GM11168 (cell line): ENCODE measurements around the gene C20orf144.
"Not testable (repeated sequence)": the region's sequence is repeated elsewhere in the genome, so short reads cannot be mapped to it uniquely, and the experiment has no call there.

ENCODE experiments used
- in situ Hi-C: fragments of 300-500 bp; cut with MboI; formaldehyde crosslinking; loops from one replicate; pipeline ENCODE4 v1.12.0; 2022; ENCODE audit warnings: low sequenced_read_pairs; ENCODE audit not compliant: unreplicated experiment

The C20orf144 gene

DNA sequence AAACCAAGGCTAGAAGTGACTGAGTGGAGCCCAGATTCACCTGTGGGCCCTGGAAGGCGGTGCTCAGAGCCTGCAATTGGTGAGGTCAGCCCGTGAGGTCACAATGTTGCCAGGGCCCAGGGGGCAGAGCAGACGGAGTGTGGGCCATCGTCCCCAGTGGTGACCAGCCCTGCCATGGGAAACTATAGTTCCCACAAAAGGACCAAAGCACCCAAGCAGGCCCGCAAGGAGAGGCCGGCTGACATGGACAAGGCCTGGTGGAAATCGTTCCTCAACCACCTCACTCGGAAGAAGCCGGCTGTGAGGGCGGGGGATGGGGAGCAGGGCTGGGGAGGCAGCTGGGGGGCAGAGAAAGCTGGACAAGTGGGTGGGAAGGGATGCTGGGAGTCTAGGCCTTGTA is at the start of gene C20orf144:
TSS of gene C20orf144 (plus strand) at position 156 of the 400 bp plus-strand sequence. CDS start at position 175, 19 bp downstream.
- in situ Hi-C loops: no loop called here

DNA sequence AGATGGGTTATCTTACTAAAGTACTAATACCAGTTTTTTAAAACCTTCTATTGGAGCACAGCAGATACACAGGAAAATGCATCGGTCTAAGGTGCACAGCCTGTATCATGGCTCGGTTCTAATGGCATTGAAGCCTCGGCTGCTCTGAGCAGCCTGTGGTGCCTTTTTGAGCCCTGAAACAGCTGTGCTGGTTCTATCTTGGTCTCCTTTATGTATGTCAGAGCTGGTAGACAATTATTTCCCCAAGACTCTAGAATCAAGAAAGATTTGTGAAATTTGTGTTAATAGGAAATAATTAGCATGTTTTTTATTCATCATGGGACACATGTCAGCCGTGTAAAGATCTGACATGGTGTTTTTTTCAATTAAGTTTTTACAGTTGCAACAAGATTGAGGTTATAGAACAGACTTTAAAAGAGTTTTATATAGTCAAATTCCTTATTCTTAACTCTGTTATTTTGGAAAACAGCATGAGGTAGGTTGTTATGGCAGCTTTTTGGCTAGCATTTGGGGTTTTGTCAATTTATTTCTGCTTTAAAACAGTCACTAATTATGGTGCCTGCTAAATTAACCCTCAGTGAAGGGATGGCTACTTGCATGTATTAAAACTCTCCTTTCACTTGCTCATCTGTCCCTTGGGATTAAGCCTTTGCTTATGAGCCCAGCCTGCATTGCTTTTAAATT is 40.3 kb upstream of the C20orf144 start:
- in situ Hi-C loops: no loop called here

DNA sequence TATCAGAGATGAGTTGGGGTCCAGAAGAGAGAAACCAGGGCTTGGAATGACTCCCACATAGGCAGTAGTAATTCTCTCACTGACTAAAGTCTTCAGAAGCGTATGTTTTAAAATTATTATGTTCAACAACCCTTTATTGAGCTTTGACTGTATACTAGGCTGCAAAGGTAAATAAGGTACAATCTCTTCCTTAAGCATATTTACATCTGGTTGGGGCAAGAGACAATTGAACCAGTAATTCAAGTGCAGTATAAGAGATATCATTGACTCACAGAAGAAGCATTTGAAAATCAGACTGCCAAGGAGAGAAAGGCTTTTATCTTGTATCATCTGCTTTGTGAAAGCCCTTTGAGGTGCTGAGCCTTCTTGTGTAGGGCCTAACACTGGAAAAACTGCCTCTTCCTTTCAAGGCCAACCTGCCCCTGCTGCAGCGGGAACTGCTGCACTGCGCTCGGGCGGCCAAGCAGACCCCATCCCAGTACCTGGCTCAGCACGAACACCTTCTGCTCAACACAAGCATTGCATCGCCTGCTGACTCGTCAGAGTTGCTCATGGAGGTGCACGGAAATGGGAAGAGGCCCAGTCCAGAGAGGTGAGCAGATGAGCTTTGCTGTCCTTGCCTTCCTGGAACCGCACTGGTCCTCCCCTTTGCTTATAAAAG is 39.3 kb upstream of the C20orf144 start:
- in situ Hi-C loops: no loop called here

DNA sequence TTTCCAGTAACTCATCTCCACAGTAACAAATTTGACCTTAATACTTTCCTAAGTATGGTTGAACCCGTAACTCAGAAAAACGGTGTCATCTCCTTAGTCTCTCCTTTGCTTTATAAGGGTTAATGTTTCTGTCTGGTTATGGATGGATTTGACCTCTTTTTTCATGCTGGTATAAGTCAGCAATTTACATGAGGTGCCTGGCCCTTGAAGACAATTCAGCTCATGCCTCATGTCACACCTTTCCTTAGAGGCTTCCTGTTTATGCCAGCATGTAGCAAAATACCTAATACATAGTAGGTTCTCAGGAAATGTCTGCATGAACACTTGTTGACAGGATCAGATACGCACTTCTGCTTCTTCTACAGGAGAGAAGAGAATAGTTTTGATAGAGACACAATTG is 37.7 kb upstream of the C20orf144 start:
- in situ Hi-C loops: no loop called here

GRCh38 chr20:33626190-33626589 is 35.9 kb upstream of the C20orf144 start:
- in situ Hi-C loops: no loop called here

DNA sequence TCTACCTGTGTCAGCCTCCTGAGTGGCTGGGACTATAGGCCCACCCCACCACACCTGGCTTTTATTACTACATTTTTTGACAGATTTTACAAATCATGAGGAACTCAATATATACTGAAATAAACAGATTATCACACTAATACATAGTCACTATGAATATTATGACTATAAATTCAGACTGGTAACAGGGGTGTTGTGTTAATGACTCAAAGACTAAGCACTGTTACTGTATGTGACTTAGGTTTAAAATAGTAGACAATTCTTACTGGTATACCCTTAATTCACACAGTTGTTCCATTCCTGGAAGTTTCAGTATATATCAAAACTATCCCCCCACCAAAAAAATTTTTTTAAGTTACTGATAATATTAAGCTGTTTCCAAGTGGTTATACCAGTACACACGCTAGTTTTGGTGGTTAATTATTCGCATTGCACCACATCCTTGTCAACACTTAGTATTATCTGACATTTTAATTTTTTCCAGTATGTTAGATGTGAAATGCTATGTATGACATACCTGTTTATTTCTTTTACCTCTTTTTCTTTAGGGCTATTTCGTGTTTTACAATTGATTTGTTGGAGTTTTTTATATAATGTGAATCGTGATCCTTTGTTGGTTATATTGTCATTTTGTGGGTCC is 34.4 kb upstream of the C20orf144 start:
- in situ Hi-C loops: no loop called here

- in situ Hi-C loops: no loop called here
These were observed 32.6 kb upstream of the C20orf144 start for GRCh38 chr20:33629533-33629932.

- in situ Hi-C loops: no loop called here
These were observed 32.1 kb upstream of the C20orf144 start for GRCh38 chr20:33629979-33630378.

- in situ Hi-C loops: no loop called here
These were observed 31.6 kb upstream of the C20orf144 start for GRCh38 chr20:33630507-33630906.

DNA sequence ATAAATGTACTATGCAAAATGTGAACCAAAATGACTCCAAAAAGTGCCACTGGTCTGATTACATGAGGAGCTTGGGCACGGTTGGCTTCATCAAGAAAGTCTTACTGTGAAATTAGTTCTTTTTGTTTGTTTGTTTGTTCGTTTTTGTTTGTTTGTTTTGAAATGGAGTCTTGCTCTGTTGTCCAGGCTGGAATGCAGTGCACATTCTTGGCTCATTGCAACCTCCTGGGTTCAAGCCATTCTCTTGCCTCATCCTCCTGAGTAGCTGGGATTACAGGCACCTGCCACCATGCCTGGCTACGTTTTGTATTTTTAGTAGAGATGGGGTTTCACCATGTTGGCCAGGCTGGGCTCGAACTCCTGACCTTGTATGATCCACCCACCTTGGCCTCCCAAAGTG is 30.2 kb upstream of the C20orf144 start:
- in situ Hi-C loops: not testable (repeated sequence)

GRCh38 chr20:33635341-33635740 is 26.8 kb upstream of the C20orf144 start:
- in situ Hi-C loops: no loop called here

- in situ Hi-C loops: no loop called here
These were observed 25.4 kb upstream of the C20orf144 start for GRCh38 chr20:33636776-33637175.

DNA sequence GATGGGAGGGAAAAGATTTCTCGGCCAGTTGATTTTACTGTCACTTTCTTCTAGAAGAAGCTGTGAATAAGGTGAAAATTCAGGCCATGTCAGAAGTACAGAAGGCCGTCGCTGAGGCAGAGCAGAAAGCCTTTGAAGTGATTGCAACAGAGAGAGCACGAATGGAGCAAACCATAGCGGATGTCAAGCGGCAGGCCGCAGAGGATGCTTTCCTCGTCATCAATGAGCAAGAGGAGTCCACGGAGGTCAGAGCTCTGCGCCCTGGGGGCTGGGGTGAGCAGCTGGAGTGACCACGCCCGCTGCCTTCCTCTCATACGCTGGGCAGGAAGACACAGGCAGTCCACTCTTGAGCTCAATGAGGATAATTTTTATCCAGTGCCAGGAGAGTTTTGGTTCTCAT is 21.8 kb upstream of the C20orf144 start:
- in situ Hi-C loops: no loop called here

- in situ Hi-C loops: no loop called here
These were observed 17.6 kb upstream of the C20orf144 start for GRCh38 chr20:33644313-33645071.

- in situ Hi-C loops: no loop called here
These were observed 17.1 kb upstream of the C20orf144 start for GRCh38 chr20:33645072-33645358.

GRCh38 chr20:33645396-33645795 is 16.7 kb upstream of the C20orf144 start:
- in situ Hi-C loops: no loop called here

DNA sequence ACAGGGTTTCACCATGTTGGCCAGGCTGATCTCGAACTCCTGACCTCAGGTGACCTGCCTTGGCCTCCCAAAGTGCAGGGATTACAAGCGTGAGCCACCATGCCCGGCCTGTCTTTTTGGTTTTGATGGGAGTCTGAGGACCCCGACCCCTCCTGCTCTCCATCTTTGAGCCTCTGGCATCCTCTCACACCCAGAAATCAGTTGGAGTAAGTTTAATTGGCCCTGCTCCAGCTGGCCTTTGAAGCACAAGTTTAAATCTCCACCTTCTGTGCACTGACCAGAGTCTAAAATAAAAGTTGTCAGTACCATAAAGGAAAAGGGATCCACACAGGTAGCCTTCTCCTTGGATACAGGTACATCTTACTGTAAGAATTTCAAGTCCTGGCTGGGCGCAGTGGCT is 15.9 kb upstream of the C20orf144 start:
- in situ Hi-C loops: no loop called here

DNA sequence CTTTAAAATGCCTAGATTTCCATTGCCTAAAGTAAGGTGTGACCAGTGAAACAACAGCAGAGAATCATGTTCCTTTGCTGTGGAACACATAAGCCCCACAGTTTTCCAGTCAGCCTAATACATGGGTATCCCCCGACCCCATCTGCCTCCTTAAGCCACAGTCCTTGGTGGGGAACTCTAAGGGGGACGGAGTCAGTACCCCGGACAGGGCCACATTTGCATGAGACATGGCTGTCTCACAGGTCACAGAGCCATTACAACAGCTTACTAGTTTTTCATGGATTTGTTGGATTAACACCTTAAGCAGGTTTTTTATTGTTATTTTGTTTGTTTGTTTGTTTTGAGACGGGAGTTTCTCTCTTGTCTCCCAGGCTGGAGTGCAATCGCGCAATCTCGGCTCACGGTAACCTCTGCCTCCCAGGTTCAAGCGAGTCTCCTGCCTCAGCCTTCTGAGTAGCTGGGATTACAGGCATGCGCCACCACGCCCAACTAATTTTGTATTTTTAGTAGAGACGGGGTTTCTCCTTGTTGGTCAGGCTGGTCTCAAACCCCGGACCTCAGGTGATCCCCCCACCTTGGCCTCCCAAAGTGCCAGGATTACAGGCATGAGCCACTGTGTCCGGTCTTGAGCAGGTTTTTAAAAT is 15.0 kb upstream of the C20orf144 start:
- in situ Hi-C loops: not testable (repeated sequence)

DNA sequence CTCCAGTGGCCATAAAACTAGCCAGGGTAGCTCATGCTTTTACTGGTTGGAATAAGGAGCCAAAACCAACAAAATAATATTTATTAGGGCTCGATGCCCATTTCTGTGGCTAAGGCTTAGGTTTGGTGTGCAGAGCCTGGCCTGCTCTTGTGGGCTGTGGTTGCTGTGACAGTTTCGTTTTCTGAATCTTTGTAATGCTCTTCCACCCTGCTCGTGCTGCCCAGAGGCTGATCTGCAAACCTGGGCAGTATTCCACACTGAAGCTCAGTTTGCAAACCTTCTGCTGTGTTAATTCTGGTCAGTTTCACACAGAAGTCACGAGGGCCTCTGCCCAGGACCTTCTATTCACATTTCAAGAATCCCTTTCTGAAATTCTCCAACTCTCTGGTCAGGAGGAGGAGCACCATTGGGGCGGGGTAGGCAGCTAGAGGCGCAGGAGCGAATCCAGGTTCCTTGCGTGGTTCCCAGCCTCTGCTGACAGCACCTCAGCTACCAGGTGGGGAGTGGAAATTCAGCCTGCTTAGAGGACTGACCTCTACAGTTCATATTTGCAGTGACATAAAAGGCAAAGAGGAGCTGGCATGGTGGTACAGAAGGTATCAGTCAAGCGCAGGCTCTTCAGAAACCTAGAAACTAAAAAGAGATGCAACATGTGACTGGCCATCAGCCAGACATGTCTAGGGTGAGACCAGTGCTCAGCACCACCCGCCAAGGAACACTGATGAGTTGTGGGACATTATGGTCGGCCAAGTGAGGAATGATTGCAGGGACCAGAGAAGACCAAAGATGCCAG is 14.3 kb upstream of the C20orf144 start:
- in situ Hi-C loops: no loop called here
